Measurements from ENCODE around the gene METTL9.

- TF ChIP-seq CTCF (IDR thresholded peaks at IDR 0.05) (no peak), POLR2A (IDR thresholded peaks at IDR 0.05) (no peak)
These were observed 28.8 kb downstream of the METTL9 start for GRCh38 chr16:21628121-21628726.

All from right lobe of liver (tissue), 4 donors.